ENCODE measurements around the gene TMCC1.
"Not testable (repeated sequence)": the region's sequence is repeated elsewhere in the genome, so short reads cannot be mapped to it uniquely, and the experiment has no call there.

Gene TMCC1

DNA sequence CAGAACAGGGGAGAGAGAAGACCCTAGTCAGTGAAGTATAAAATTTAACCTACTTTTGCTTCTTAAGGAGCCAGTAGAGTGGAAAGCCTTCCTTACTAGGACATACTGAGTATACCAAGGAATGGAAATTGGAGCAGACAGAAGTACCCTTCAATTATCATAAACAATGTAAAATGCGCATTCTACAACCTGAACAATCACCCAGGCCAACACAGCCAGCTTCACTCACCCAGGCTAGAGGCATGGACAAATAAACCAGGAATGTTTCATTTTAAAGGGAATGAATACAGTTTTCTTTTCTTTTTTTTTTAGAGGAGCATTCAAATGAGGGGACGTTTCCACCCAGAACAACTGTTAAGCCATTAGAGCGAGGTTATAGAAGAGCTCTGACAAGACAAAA, 245.1 kb downstream of the TMCC1 start:
- no peak for DNase-seq (ENCODE audit: low spot score)

DNA sequence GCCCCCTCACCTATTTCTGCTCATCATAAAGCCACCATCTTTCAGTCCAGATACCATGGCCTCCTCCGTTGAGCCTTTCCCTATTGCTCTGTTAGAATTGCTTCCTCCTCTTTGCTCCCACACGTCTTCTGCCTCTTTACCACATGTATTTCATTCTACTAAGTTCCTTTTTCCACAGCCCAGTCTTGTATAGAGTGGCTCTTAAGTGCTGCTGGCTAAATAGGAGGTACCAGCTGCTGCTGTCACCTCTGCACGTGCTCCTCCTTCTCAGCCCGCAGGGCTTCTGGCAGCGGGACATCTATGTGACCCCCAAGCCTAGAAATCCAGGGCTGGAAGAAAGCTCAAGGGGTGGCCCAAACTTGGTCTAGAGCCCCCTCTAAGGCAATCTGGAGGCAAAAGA, 248.2 kb downstream of the TMCC1 start:
- DNase-seq (ENCODE audit: low spot score) = no peak

DNA sequence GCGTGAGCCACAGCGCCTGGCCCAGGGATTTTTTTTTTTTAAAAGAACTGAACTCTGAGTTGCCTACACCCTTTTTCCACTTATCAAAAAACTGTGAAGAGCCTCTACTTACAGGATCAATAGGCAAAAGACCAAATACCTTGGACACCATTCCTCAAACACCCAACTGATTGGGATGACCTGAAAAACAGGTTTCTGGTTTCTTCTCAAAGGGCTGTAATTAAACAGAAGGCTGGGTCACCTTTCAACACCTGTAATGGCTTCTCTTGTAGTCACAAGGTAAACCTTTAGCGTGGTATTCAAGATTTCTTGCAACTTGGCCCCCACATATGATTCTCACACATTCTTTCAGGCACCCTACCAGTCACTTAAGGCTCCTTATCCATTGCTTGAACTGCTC, 248.7 kb downstream of the TMCC1 start:
- DNase-seq (ENCODE audit: low spot score) = no peak

DNA sequence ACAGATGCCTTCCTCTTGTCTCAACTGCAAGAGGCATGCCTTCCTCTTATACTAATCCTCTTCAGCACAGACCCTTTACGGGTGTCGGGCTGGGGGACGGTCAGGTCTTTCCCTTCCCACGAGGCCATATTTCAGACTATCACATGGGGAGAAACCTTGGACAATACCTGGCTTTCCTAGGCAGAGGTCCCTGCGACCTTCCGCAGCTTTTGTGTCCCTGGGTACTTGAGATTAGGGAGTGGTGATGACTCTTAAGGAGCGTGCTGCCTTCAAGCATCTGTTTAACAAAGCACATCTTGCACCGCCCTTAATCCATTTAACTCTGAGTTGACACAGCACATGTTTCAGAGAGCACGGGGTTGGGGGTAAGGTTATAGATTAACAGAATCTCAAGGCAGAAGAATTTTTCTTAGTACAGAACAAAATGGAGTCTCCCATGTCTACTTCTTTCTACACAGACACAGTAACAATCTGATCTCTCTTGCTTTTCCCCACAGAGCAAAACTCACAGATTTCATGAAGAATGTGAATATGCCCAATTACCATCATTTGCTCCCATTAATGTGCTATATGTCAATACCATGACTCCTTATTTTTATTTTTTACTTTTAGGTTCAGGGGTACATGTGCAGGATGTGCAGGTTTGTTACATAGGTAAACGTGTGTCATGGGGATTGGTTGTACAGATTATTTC, 251.8 kb downstream of the TMCC1 start:
- DNase-seq (ENCODE audit: low spot score) = not testable (repeated sequence)

DNA sequence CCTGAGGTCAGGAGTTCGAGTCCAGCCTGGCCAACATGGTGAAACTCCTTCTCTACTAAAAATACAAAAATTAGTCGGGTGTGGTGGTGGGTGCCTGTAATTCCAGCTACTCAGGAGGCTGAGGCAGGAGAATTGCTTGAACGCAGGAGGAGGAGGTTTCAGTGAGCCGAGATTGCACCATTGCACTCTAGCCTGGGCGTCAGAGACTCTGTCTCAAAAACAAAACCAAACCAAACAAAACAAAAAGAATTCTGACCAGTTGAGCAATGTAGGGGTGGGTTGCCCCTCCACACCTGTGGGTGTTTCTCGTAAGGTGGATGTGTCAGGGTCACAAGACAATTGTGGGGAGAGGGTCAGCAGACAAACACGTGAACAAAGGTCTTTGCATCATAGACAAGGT, 252.5 kb downstream of the TMCC1 start:
- DNase-seq (ENCODE audit: low spot score) = not testable (repeated sequence)

DNA sequence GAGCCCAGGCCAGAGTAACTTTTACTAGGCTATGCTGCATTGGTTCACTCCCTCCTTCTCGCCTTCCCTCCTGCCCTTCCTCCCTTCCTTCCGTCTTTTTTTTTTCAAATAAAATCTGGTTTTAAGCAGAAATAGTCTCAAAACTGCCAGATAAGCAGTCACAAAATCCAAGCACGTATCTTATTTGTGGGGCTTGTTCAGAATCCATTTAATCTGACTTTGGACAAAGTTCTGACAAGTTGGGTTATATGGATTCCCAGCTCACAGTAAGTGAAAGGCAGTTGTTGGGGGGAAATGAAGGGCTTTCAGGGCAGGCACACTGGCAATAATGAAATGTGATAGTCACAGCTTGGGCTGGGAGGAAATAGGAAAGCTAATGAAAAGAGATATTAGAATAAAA, 255.0 kb downstream of the TMCC1 start:
- DNase-seq (ENCODE audit: low spot score) = no peak

DNA sequence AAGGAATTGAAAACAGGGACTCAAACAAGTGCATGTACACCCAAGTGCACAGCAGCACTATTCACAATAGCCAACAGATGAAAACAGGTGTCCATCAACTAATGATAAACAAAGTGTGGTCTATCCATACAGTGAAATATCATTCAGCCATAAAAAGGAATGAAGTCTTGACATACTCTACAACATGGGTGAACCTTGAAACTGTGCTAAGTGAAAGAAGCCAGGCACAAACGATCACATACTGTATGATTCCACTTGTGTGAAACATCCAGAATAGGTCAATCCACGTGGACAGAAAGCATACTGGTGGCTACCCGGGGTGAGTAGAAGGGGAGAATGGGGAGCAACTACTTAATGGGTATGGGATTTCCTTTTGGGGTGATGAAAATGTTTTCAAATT, 257.4 kb downstream of the TMCC1 start:
- no peak for DNase-seq (ENCODE audit: low spot score)

DNA sequence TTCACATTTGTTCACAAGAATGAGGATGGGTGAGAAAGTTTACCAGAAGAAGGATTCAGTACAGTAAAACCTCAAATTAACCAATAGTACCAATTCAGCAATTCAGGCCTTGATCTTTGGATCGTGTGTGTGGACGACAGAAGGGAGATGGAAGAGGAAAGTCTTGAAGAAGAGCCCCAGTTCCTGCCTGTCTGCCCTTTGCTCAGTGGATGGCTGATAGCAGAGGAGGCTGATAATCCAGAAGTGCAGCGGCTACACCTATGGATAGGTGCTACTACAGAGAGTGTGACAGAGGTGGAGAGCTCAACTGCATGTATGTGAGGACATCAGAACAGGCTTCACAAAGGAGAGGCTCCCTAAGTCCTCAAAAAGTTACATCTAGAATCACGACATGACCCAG, 257.9 kb downstream of the TMCC1 start:
- DNase-seq (ENCODE audit: low spot score) = no peak

DNA sequence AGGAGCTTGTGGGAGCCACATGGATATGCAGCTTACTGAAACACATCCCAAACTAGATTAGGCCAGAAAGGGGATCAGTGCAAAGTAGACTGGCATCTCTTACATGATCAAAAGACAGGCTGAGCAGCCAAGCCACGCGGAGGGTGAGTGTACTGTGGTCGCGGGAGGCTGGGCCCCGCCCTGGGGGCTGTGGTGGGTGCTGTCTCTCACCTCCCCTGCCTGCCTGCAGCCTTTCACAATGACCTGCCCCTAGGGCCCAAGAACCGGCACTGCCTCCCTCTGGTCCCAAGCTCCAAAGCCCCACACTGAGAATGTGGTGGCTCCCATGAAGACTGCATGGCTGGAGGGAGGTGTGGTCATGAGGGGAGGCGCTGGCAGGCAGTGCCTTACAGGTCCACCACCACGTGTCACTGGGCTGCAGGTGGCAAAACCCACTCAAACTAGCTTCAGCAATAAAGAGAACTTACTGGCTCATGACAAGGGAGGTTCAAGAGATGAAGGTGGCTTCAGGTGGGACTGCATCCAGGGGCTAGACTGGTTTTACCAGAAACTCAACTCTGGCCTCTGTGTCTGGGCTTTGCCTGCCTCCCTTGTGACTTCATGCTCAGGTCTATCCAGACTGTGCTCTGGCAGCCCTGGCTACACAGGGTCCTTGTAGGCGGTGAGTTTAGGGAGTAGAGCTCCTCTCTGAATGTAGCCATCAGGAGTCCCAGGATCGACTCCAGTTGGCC, 259.6 kb downstream of the TMCC1 start:
- DNase-seq (ENCODE audit: low spot score) = no peak

DNA sequence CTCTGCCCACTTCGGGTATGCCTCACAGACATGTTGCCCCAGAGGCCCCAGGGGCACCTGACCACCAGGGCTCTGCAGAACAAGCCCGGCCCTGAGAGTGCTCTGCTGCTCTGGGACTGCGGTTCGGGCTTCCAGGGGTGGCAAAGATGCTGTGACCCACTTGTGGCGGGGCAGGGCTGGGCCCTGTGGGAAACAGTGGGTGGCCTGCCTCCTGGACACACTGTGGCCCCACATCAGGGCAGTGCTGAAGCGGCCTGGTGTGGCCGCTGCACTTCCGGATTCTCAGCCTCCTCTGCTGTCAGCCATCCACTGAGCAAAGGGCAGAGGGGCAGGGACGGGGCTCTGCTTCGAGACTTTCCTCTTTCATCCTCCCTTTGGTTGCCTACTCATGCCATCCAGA, 260.5 kb downstream of the TMCC1 start:
- DNase-seq (ENCODE audit: low spot score) = no peak

DNA sequence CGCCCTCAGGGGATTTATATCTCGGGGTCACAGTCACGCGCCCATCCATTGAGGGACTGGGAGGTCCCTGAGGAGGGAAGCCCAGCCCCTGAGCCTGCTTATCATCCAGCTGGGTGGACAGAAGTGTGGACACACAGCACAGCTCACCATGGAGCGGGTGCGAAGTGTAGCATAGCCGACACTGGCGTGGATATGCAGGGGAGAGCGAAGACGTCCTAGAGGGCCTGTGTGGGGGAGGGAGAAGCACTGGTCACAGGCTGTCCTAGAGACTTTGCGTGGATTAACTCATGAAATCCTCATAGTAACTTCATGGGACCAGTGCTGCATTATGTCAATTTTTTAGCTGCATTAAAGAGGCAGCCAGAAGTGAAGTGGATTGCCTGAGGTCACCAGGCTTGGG, 261.0 kb downstream of the TMCC1 start:
- no peak for DNase-seq (ENCODE audit: low spot score)

DNA sequence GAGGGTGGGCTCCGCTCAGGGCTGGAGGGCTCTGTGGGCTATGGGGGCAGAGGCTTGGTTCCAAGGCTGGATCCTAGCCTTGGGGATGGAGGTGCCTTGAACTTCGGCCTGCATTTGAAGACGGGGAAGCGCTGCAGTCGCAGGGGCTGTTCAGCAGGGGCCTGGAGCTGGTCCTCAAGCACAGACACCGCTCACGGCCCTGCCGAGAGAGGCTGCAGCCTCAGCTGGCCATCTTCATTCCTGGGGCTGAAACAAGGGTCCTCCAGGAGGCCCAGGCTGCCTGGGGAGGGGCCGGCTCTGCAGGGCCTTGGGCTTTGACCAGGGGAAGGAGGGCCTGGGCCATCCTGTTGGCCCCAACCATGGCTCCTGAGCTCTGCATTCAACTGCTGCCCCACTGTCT, 261.5 kb downstream of the TMCC1 start:
- no peak for DNase-seq (ENCODE audit: low spot score)

DNA sequence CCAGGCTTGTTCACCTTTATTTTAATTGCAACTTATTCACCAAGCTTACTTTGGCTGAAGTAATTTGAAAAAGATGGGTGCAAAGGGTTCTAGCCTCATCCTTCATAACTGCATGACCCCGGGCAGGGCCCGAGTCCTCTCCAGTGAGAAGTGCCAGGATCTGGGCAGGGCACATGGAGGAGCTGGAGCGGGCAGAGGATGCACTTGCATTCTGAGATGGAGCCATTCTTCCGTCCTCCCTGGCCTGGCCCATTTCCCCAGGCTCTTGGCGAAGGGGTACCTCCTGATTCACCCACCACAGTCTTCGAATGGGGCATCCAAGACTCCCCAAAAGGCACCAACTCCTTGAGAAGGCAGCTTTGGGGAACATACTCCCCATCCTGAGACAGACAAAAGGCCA, 264.5 kb downstream of the TMCC1 start:
- no peak for DNase-seq (ENCODE audit: low spot score)

DNA sequence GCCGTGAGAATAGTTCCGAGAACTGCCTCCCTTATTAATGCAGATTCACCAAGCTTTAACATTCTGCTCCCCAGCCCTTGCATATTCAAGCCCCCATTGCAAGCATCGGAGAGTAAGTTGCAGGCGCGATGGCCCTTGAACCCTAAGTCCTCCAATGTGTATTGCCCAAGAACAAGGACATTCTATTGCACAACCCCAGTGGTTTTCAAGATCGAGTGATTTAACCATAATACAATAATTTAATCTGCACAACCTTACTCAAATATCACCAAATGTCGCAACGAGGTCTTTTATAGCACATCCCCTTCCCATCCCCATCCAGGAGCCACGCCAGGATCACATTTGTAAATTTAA, 265.4 kb downstream of the TMCC1 start:
- DNase-seq (ENCODE audit: low spot score) = no peak

DNA sequence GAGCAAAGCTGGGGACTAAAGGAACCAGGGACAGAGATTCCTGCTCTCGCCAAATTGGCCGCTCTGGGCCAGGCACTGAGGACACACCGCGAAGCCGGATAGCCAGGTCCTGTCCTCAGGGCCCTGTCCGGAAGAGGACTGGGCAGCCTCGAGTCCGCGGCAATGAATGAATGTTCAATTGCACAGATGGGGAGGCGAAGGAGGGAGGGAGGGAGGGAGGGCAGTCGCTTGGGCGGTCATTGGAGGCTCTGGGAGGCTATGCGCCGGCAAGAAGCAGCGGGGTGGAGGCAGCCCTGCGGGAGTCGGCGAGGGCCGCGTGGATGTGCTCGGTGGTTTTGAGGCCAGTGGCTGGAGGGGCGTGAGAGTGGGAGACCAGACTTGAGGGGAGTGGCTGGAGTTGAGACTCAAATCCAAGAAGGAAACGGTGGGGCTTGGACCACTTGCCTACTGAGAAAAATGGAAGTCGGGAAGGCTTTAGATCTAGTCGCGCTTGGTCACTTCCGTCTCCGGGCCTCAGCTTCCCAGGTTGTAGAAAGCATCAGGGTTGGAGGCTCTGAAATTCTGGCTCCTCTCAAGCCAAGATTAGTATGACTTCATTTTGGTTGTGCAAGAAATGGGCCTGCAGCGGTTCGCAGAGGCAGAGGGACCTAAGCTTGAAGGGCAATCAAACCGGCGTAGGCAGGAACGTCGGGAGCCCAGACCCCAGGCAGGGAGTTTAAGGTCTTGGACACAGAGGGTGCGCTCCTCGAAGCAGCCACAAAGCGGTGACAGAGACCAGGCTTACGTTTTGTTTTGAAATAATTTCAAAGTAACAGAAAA, 266.0 kb downstream of the TMCC1 start:
- peak; percentile 95 for DNase-seq (ENCODE audit: low spot score)

DNA sequence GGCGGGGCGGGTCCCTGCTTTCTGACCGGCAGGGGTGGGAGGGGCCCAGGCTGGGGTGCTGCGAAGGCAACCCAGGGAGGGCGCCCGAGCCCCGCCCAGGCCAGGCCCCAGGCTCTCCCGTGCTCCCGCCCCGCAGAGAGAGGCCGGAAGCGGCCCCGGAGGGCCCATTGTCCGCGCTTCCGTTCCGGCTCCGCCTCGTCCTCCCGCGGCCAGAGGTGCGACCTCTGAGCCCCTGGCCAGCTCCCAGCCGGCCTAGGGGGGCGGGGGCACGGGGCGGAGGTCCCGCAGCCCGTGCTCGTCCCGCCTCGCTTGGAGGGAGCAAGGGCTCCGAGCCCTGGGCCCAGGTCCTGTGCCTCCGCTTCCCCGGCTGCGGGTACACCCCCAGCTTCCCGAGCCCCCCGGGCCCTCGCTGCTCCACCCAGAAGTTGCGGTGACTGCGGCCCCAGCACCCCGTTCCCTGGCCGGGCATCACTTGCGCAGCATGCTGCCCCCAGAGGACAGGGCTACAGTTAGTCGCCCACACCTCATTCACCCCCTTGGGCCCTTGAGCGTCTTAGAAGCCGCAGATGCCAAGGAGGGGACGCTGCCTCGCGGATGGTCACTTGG, 266.7 kb downstream of the TMCC1 start:
- peak; percentile 99 for DNase-seq (ENCODE audit: low spot score)

DNA sequence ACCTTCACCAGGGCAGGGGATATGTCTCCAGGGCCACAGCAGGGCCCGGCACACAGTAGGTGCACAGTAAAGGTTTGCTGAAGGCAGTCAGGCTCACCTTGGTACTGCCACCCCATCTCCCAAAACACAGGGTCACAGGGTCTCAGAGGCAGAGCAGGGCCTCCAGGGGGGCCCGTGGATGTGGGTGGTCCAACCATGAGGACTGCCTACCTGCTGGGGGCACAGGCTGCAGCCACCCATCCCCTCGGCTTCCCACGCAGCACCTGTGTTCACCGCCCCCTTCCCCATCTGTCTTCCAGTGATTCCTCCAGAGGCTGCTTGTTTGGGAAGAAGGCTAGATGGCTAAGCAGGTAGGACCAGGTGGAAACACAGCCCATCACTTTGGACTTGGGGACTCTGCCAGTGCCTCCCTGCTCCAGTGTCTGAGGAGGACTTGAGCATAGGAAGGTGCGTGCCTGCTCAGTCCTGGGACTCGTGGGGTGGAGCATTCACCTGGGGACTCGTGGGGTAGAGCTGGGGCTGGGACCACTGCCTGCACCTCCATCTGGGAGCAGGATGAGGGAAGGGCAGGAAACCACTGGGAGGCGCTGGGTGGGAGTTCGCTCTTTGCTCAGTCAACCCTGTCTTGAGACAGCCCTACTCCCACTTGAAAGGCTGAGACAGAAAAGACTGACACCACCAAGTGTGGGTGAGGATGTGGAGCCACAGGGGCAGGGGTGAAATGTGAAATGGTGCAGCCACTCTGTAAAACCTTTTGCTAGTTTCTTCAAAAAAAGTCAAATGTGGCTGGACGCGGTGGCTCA, 268.2 kb downstream of the TMCC1 start:
- DNase-seq (ENCODE audit: low spot score) = peak; percentile 88

DNA sequence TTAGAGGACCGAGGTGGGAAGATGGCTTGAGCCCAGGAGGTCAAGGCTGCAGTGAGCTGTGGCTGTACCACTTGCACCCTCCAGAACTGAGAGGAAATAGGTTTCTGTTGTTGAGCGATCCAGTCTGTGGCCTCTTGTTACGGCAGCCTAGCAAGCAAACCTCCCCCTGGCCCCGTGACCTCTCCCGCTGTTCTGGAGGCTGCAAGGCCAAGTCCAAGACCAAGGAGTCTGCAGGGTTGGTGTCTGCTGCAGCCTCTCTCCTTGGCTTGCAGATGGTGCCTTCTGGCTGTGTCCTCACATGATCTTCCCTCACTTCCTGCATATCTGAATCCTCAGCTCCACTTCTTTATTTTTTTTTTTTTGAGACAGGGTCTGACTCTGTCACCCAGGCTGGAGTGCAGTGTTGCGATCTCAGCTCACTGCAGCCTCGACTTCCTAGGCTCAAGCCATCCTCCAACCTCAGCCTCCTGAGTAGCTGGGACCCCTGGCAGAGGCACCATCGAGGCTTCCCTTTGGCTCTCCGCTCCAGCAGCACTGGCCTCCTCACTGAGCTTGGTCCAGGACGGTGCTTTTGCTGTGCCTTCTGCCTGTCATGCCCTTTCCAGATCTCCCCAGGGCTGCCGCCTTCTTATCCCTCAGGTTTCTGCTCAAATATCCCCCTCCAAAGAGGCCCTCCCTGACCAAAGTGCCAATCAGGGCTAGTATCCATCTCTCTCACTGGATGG, 269.0 kb downstream of the TMCC1 start:
- peak; percentile 12 for DNase-seq (ENCODE audit: low spot score)

DNA sequence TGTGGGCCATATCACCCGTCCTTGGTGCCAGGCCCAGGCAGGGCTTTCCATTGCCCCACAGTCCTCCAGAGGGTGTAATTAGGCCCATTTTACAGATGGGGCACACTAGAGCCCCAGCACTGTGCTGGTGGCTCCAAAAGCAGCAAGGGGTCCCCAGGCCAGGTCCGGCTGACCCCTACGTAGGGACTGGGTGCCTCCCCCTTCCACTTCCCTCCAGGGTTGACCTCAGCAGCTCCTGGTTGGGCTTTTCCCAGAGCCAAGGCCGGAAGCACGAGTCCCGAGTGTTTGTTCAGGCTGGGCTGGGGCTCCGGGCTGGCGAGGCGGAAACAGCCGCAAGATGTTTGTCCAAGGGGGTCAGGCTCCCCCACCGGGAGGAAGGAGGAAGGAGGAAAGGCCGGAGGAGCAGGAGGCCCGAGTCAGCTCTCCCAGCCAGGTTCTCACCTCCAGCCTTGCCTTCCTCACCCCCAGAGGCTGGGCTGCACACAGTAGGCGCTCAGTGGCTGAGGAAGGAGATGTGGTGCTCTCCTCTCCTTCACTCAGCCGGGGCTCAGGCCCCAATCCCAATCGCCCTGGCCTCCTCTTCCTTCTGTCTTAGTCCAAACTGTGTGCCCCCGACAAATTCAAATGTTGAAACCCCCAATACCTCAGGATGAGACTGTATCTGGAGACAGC, 269.9 kb downstream of the TMCC1 start:
- DNase-seq (ENCODE audit: low spot score) = peak; percentile 70

DNA sequence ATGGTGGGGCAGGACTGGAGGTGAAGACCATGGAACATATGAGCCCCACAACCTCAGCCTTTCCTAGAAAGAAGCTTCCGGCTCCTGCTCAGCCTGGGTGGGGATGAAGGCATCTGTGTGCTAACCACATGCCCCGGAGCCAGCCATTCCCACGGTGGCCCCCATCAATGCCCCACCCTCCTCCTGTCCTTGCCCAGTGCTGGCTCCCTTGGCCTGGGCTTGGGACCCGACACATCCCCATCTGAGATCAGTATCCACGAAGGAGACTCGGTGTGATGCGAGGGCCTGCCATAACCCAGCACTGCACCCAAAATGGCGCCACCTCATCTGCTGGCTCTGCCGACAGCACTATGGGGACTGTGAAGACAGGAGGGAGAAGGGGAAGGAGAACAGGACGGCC, 270.6 kb downstream of the TMCC1 start:
- peak; percentile 22 for DNase-seq (ENCODE audit: low spot score)
